RWPE2 (cell line): ENCODE measurements around the gene LRCH4.
"Not testable (repeated sequence)": the region's sequence is repeated elsewhere in the genome, so short reads cannot be mapped to it uniquely, and the experiment has no call there.

ENCODE experiments used
- ATAC-seq: fragments of 200-7000 bp; cut with Tn5 transposase; 3 replicates; pipeline ENCODE4 v1.9.1; 2021; ENCODE audit warnings: low read depth
- DNase-seq: peaks from one replicate; pipeline ENCODE4 v3.0.0-alpha.2; 2020; ENCODE audit warnings: low spot score
- H3K27ac ChIP-seq: fragments of 450-650 bp; 2 replicates; pipeline ENCODE4 v1.5.1; 2017; ENCODE audit warnings: mild to moderate bottlenecking; ENCODE audit not compliant: poor library complexity, severe bottlenecking
- H3K27me3 ChIP-seq: fragments of 250-450 bp; sonication (Bioruptor Pico); 2 replicates; pipeline ENCODE4 v1.5.1; 2021; ENCODE audit warnings: mild to moderate bottlenecking, moderate library complexity; ENCODE audit not compliant: insufficient read depth, poor library complexity, severe bottlenecking
- H3K36me3 ChIP-seq: fragments of 250-450 bp; sonication (Bioruptor Pico); 2 replicates; pipeline ENCODE4 v1.5.1; 2020; ENCODE audit warnings: low read depth, mild to moderate bottlenecking, moderate library complexity
- H3K4me1 ChIP-seq: fragments of 250-450 bp; sonication (Bioruptor Pico); 2 replicates; pipeline ENCODE4 v1.5.1; 2021; ENCODE audit warnings: mild to moderate bottlenecking, moderate library complexity; ENCODE audit not compliant: insufficient read depth, poor library complexity, severe bottlenecking
- H3K4me3 ChIP-seq: fragments of 250-450 bp; sonication (Bioruptor Pico); 2 replicates; pipeline ENCODE4 v1.5.1; 2021; ENCODE audit warnings: mild to moderate bottlenecking, moderate library complexity; ENCODE audit not compliant: severe bottlenecking
- H3K9me3 ChIP-seq: fragments of 250-450 bp; sonication (Bioruptor Pico); 2 replicates; pipeline ENCODE4 v1.5.1; 2021; ENCODE audit warnings: mild to moderate bottlenecking, moderate library complexity; ENCODE audit not compliant: severe bottlenecking
- TF ChIP-seq, protein P1 (sequence below): fragments of 450-650 bp; IDR thresholded peaks from one replicate; pipeline ENCODE4 v1.5.1; 2017; ENCODE audit warnings: mild to moderate bottlenecking, moderate library complexity; ENCODE audit not compliant: poor library complexity, severe bottlenecking

The LRCH4 gene

DNA sequence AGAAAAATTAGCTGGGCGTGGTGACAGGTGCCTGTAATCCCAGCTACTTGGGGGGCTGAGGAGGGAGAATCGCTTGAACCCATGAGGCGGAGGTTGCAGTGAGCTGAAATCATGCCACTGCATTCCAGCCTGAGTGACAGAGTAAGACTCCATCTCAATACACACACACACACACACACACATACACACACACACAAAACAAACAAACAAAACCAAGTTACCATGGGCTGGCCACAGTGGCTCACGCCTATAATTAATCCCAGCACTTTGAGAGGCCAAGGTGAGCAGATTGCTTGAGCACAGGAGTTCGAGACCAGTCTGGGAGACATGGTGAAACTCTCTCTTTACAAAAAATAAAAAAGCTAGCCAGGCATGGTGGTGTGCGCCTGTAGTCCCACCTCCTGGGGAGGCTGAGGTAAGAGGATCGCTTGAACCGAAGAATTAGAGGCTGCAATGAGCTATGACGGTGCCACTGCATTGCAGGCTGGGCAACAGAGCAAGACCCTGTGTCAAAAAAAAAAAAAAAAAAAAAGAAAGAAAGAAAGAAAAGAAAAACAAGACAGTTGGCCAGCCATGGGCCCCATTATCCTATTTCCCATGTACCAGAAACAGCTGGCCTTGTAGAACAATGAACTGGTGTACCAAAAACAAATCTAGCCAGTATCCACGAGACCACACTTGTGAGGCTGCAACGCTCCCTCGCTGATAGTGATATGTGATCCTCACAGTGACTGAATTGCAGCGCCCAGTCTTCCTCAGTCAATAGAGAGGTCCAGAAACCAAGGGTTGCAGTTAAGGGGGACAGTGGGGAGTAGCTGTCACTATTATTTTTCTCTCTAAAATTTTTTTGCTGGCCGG lies 53.5 kb downstream of the LRCH4 start:
- Histone ChIP-seq H3K9me3 (no peaks in the 10 kb centered on the region), H3K27ac (no peak overlapping the region), H3K27me3 (no peaks in the 10 kb centered on the region), H3K4me3 (no peak overlapping the region), H3K36me3 (no peaks in the 10 kb centered on the region), H3K4me1 (no peaks in the 10 kb centered on the region)
- TF ChIP-seq, protein P1, sequence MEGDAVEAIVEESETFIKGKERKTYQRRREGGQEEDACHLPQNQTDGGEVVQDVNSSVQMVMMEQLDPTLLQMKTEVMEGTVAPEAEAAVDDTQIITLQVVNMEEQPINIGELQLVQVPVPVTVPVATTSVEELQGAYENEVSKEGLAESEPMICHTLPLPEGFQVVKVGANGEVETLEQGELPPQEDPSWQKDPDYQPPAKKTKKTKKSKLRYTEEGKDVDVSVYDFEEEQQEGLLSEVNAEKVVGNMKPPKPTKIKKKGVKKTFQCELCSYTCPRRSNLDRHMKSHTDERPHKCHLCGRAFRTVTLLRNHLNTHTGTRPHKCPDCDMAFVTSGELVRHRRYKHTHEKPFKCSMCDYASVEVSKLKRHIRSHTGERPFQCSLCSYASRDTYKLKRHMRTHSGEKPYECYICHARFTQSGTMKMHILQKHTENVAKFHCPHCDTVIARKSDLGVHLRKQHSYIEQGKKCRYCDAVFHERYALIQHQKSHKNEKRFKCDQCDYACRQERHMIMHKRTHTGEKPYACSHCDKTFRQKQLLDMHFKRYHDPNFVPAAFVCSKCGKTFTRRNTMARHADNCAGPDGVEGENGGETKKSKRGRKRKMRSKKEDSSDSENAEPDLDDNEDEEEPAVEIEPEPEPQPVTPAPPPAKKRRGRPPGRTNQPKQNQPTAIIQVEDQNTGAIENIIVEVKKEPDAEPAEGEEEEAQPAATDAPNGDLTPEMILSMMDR: no peak
- ATAC-seq (no peak), DNase-seq (no peak)

DNA sequence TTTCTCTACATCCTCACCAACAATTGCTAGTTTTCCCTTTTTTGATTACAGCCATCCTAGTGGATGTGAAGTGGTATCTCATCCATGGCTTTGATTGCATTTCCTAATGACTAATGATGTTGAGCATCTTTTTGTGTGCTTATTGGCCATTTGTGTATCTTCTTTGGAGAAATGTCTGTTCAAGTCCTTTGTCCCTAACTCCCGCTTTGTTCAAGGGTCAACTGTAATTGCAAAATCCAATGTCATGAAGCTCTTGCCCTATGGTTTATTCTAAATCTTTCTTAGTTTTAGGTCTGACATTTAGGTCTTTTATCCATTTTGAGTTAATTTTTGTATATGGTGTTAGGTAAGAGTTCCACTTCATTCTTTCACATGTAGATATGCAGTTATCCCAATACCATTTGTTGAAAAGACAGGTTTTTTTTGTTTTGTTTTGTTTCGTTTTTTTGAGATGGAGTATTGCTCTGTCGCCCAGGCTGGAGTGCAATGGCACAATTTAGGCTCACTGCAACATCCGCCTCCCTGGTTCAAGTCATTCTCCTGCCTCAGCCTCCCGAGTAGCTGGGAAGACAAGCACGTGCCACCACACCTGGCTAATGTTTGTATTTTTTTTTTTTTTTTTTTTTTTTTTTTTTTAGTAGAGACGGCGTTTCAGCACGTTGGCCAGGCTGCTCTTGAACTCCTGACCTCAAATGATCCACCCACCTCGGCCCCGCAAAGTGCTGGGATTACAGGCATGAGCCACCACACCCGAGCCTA lies 57.6 kb downstream of the LRCH4 start:
- H3K27me3 ChIP-seq, DNase-seq, H3K9me3 ChIP-seq, H3K36me3 ChIP-seq, ATAC-seq, H3K4me3 ChIP-seq, H3K4me1 ChIP-seq, H3K27ac ChIP-seq: not testable (repeated sequence)
